Mammary epithelial cell (primary cell): ENCODE measurements around the gene ARRDC3.

Experiments used
- EZH2 ChIP-seq: IDR thresholded peaks from 2 replicates; pipeline ENCODE4 v1.6.1; 2012; ENCODE audit warnings: low read length, inconsistent platforms, borderline replicate concordance
- TF ChIP-seq, protein P1 (sequence below), 2 donors: IDR thresholded peaks in 1 of 2; conservative IDR thresholded peaks in 1 of 2; 2 replicates each; pipeline ENCODE4 v1.5.1; 2011 to 2012; ENCODE audit warnings: inconsistent platforms in 2 of 2, low read length in 2 of 2, mild to moderate bottlenecking in 2 of 2, control low read depth in 1 of 2, low read depth in 1 of 2; ENCODE audit not compliant: insufficient read depth in 1 of 2; ENCODE audit errors: extremely low read depth in 1 of 2

DNA sequence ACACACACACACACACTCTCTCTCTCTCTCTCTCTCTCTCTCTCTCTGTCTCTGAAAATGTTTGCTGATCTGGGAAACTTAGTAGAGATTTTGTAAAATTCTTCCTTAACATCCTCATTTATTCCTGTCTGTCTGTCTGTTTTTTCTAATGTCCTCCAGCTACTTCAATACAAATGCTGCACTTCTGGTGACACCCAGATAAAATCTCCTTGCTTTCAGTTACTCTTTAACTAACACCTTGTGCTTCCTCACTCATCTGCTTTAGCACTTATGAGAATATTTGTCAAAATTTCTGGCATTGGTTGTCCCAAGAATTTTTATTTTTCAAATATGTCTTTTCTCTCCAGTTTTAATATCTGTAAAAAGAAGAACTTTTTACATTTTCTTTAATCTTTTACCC is 35.0 kb upstream of the ARRDC3 start:
- TF ChIP-seq, protein P1, sequence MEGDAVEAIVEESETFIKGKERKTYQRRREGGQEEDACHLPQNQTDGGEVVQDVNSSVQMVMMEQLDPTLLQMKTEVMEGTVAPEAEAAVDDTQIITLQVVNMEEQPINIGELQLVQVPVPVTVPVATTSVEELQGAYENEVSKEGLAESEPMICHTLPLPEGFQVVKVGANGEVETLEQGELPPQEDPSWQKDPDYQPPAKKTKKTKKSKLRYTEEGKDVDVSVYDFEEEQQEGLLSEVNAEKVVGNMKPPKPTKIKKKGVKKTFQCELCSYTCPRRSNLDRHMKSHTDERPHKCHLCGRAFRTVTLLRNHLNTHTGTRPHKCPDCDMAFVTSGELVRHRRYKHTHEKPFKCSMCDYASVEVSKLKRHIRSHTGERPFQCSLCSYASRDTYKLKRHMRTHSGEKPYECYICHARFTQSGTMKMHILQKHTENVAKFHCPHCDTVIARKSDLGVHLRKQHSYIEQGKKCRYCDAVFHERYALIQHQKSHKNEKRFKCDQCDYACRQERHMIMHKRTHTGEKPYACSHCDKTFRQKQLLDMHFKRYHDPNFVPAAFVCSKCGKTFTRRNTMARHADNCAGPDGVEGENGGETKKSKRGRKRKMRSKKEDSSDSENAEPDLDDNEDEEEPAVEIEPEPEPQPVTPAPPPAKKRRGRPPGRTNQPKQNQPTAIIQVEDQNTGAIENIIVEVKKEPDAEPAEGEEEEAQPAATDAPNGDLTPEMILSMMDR (conservative IDR thresholded peaks at IDR 0.05 in 1 of 2, IDR thresholded peaks at IDR 0.05 in 1 of 2; ENCODE audit: extremely low read depth in 1 of 2, insufficient read depth in 1 of 2, low read depth in 1 of 2, low read length in 2 of 2) = no peak
- no peak for TF ChIP-seq EZH2
